ENCODE data around the gene KLHL41. TPM values are rescaled to one million over a fixed set of nuclear protein-coding genes. Genes with fewer than 3 reads are reported as not detected.

KLHL41 gene
- total RNA-seq (2014; rRNA removed; shearing (Covaris generic); ENCODE audit: low replicate concordance): 1.3 TPM in 1 of 2 replicates, not detected in the other

- Histone ChIP-seq H3K4me3 (no peak within 1 kb of the TSS), H3K9me3 (no peaks in the 10 kb centered on the region), H3K36me3 (no peaks in the 10 kb centered on the region; the same call in 1 of the 2 replicates), H3K27me3 (no peaks in the 10 kb centered on the region)
- no peak for DNase-seq
Measured at GRCh38 chr2:169509298-169509885, at the start of gene KLHL41. Gene KLHL41 (plus strand): TSS chr2:169509702. CDS start chr2:169509779, 77 bp downstream.

- DNase-seq: no peak
- no peaks in the 10 kb centered on the region for H3K9me3 ChIP-seq
- no peaks in the 10 kb centered on the region for H3K27me3 ChIP-seq
- H3K36me3 ChIP-seq: no peaks in the 10 kb centered on the region
- no peak overlapping the region for H3K4me3 ChIP-seq
Measured at GRCh38 chr2:169461143-169461542, 48.4 kb upstream of the KLHL41 start.

- H3K36me3 ChIP-seq: no peaks in the 10 kb centered on the region
- no peaks in the 10 kb centered on the region for H3K9me3 ChIP-seq
- no peak overlapping the region for H3K4me3 ChIP-seq
- no peaks in the 10 kb centered on the region for H3K27me3 ChIP-seq
- DNase-seq: peak; percentile 63
Measured at GRCh38 chr2:169462896-169463695, 46.4 kb upstream of the KLHL41 start.

GRCh38 chr2:169464466-169464865 is 45.0 kb upstream of the KLHL41 start:
- H3K27me3 ChIP-seq: no peaks in the 10 kb centered on the region
- H3K9me3 ChIP-seq: no peaks in the 10 kb centered on the region
- no peak for DNase-seq
- no peaks in the 10 kb centered on the region for H3K36me3 ChIP-seq
- no peak overlapping the region for H3K4me3 ChIP-seq

GRCh38 chr2:169464882-169465281 is 44.6 kb upstream of the KLHL41 start:
- Histone ChIP-seq H3K27me3 (no peaks in the 10 kb centered on the region), H3K36me3 (no peaks in the 10 kb centered on the region), H3K9me3 (no peaks in the 10 kb centered on the region), H3K4me3 (no peak overlapping the region)
- no peak for DNase-seq

- H3K4me3 ChIP-seq: no peak overlapping the region
- H3K27me3 ChIP-seq: no peaks in the 10 kb centered on the region
- no peaks in the 10 kb centered on the region for H3K36me3 ChIP-seq
- no peaks in the 10 kb centered on the region for H3K9me3 ChIP-seq
- DNase-seq: no peak
Measured at GRCh38 chr2:169468841-169469240, 40.7 kb upstream of the KLHL41 start.

- Histone ChIP-seq H3K27me3 (no peaks in the 10 kb centered on the region), H3K36me3 (no peaks in the 10 kb centered on the region), H3K4me3 (no peak overlapping the region), H3K9me3 (no peaks in the 10 kb centered on the region)
- DNase-seq: no peak
Measured at GRCh38 chr2:169469952-169470572, 39.4 kb upstream of the KLHL41 start.

GRCh38 chr2:169472249-169472648 is 37.3 kb upstream of the KLHL41 start:
- Histone ChIP-seq H3K9me3 (no peaks in the 10 kb centered on the region), H3K4me3 (no peak overlapping the region), H3K27me3 (no peaks in the 10 kb centered on the region), H3K36me3 (no peaks in the 10 kb centered on the region)
- DNase-seq: no peak

GRCh38 chr2:169476459-169476858 is 33.0 kb upstream of the KLHL41 start:
- H3K4me3 ChIP-seq: no peak overlapping the region
- no peaks in the 10 kb centered on the region for H3K36me3 ChIP-seq
- H3K27me3 ChIP-seq: no peaks in the 10 kb centered on the region
- DNase-seq: no peak
- H3K9me3 ChIP-seq: no peaks in the 10 kb centered on the region

GRCh38 chr2:169478339-169478738 is 31.2 kb upstream of the KLHL41 start:
- DNase-seq: peak; percentile 8
- Histone ChIP-seq H3K9me3 (no peaks in the 10 kb centered on the region), H3K4me3 (no peak overlapping the region), H3K36me3 (peaks cover 4% of the 10 kb centered on the region; the same call in 1 of the 2 replicates), H3K27me3 (no peaks in the 10 kb centered on the region)

- Histone ChIP-seq H3K9me3 (no peaks in the 10 kb centered on the region), H3K4me3 (peak overlapping the region; percentile 76), H3K36me3 (peaks cover 4% of the 10 kb centered on the region; the same call in 1 of the 2 replicates), H3K27me3 (no peaks in the 10 kb centered on the region)
- DNase-seq: no peak
Measured at GRCh38 chr2:169478745-169479256, 30.7 kb upstream of the KLHL41 start.

GRCh38 chr2:169479257-169480078 is 30.0 kb upstream of the KLHL41 start, which contains the start of gene BBS5:
Gene BBS5 (plus strand): TSS chr2:169479494. CDS start chr2:169479554, 60 bp downstream.
- peaks cover 4% of the 10 kb centered on the region; the same call in 1 of the 2 replicates for H3K36me3 ChIP-seq
- DNase-seq: peak; percentile 85
- no peaks in the 10 kb centered on the region for H3K27me3 ChIP-seq
- H3K4me3 ChIP-seq: peak within 1 kb of the TSS; percentile 76
- no peaks in the 10 kb centered on the region for H3K9me3 ChIP-seq

GRCh38 chr2:169480079-169480465 is 29.4 kb upstream of the KLHL41 start:
- DNase-seq: no peak
- H3K36me3 ChIP-seq: peaks cover 4% of the 10 kb centered on the region; the same call in 1 of the 2 replicates
- H3K4me3 ChIP-seq: peak overlapping the region; percentile 76
- H3K9me3 ChIP-seq: no peaks in the 10 kb centered on the region
- H3K27me3 ChIP-seq: no peaks in the 10 kb centered on the region

GRCh38 chr2:169485650-169486138 is 23.8 kb upstream of the KLHL41 start:
- peaks cover 4% of the 10 kb centered on the region; the same call in 1 of the 2 replicates for H3K36me3 ChIP-seq

GRCh38 chr2:169486487-169486886 is 23.0 kb upstream of the KLHL41 start:
- DNase-seq: no peak
- no peaks in the 10 kb centered on the region for H3K9me3 ChIP-seq
- no peaks in the 10 kb centered on the region for H3K27me3 ChIP-seq
- no peak overlapping the region for H3K4me3 ChIP-seq
- H3K36me3 ChIP-seq: peaks cover 4% of the 10 kb centered on the region; the same call in 1 of the 2 replicates

More at GRCh38 chr2:169485650-169486138, 23.8 kb upstream of the KLHL41 start:
- H3K4me3 ChIP-seq: no peak overlapping the region
- no peaks in the 10 kb centered on the region for H3K9me3 ChIP-seq
- DNase-seq: no peak
- no peaks in the 10 kb centered on the region for H3K27me3 ChIP-seq

GRCh38 chr2:169490834-169491233 is 18.7 kb upstream of the KLHL41 start:
- H3K27me3 ChIP-seq: no peaks in the 10 kb centered on the region
- H3K36me3 ChIP-seq: no peaks in the 10 kb centered on the region
- no peak overlapping the region for H3K4me3 ChIP-seq
- no peaks in the 10 kb centered on the region for H3K9me3 ChIP-seq
- no peak for DNase-seq

All from MG63 (cell line).